HG02870 (cell line): ENCODE measurements around the gene KCNK18.
"Not testable (repeated sequence)": the region's sequence is repeated elsewhere in the genome, so short reads cannot be mapped to it uniquely, and the experiment has no call there.

Experiments
- ATAC-seq: cut with Tn5 transposase; IDR thresholded peaks from one replicate; pipeline ENCODE4 v1.9.1; 2021; ENCODE audit warnings: mild to moderate bottlenecking, moderate library complexity; ENCODE audit not compliant: unreplicated experiment

The KCNK18 gene

DNA sequence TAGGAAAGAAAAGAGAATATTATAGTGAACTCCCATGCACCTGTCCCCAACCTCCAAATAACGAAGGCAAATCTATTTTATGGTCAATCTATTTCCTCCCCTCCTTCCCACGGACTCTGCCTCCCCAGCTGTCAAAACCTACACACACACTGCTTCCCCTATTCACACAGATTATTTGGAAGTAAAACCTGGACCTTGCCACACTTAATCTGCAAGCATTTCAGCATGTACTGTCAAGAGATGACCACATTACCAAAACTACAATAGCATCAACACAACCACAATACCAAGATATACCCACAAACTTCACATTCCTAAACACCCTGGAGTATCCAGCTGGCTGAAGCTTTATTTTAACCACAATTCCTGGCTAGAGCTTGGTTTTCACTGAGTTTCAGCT is 27.8 kb upstream of the KCNK18 start:
- ATAC-seq = no peak

DNA sequence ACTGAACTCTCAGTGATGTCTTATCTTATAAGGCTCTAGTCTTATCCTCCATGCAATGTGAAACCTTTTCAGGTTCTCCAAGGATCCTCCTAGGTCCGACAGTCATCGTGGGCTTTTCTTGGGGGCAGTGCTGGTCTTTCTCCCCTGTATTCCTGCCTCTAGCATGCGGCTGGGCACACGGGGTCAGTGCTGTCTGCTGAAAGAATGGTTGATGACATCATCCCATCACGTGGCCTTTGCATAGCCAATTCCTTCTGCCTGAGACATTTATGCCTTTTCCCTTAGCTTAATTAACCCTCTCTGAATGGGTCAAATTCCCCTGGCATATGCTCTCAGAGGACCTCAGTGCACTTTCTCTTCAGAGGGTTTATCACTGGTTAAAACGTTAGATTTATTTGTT is 27.0 kb upstream of the KCNK18 start:
- ATAC-seq = no peak

DNA sequence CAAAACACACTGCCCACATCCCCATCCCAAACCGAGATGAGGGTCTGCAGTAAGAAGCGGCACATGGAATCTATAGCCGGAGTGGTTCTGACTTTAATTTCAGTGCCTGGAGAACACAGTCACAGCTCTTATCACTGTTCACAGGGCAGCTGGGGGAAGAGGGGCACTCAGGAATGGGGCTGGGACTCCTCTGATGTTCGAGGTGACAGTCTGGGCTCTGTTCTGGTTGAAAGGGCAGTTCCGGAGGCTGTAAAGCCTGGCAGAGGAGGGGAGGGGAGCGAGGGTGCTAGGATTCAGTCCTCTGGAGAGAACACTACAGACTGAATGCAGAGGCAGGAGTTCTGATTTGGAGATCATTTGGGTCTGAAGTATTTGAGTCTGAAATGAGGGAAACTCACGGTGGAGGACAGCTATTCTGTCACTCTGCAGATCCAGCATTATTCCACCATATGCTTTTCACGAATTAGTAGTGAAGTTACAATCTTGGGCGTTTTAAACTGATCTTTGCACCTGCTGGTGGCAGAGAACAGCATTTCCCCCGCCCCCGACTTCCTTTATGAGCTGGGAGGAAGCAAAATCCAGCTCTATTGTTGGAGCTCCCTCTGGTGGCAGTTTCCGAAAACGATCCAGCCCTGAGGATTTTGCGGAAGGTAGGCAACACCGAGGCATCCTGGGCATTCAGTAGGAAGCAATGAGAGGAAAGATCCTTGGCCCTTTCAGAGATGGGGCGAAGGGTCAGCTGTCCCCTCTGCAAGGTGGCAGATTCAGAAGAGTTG is 22.7 kb upstream of the KCNK18 start:
- peak; percentile 75 for ATAC-seq

DNA sequence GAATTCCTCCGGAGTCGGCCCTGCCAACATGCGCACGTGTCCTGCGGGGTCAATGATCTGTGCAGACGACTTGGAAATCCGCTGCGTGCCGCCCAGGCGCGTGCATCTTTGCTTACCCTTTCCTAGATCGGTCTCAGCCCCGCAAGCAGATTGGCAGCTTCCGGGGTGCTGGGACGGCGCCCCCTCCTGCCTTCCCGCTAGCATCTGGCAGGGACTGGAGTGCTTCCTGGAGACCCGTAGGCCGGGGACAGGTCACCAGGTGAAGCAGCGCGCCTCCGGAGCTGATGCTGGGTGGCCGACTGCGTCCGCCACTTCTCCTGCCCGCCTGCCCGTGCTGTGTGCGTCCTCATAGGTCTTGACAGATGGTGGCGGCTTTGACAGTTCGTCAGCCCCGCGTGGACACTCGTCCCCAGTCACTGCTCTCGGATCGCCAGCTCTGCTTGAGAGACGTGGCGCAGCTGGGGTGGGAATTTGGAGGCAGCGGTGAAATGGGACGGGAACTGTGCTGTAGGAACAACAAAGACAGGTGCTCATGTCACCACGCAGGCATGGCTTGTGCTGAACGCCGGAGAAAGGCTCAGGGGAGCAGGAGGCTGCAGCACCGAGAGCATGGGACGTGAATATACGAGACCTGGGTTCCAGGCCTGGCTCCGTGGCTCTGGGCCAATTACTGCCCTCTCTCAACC is 21.9 kb upstream of the KCNK18 start:
- peak; percentile 30 for ATAC-seq

DNA sequence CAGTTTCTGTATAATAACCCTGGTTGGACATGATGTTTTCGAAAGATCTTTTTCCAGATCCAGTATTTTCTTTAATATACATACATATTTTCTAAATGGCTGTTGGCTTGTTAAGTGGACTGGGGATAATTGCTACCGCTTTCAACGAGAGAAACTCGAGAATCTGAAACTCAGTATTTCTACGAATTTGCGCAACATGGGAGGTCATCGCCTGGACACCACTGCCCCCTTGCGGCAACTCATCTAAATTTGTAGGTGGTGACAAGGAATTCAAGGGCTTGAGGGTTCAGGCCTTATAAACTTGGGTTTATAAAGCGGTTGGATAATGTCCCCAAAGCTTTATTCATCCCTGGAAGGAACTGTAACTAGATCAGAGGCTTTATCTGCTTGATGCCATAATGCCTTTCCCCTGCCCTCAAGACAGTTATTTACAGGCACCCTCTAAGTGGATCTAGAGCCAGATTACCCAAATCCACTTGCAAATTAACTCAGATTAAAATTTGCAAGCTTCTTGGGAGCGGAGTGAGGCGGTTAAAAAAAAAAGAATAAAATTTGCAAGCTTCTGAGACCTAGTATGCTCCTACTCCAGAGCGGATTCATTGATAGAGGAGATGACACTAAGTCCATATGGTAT is 21.3 kb upstream of the KCNK18 start:
- ATAC-seq = peak; percentile 40

DNA sequence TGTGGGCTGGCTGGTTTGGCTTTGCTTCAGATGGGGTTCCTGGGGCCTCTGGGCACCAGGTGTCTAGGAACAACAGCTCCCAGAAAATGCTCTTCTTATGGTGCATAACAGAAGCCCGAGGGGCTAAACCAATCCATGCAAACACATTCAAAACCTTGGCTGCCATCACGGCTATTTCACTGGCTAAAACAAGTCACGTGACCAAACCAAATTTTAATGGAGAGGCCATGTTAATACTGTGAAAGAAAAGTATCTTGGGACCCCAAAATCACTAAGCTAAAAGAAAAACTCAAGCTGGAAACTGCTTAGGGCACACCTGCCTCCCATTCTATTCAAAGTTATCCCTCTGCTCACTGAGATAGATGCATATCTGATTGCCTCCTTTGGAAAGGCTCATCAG is 19.1 kb upstream of the KCNK18 start:
- ATAC-seq = no peak

DNA sequence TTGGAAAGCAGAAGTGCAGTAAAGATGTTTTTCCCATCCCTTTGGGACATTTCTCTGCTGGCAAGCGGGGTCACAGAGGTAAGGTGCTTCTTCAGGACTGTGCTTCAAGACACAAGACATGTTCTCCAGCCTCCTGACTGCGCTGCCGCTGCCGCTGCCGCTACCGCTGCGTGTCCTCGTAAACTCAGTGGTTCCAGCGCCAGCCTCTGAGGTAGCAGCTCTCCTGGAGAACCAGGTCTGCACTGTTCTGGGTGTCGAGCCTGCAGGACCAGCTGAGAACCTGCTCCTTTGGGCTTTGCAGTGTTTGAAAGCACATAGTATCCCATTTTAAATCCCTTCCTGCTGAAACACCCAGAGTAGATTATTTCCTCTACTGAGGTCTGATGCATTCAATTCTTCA is 13.0 kb upstream of the KCNK18 start:
- no peak for ATAC-seq

DNA sequence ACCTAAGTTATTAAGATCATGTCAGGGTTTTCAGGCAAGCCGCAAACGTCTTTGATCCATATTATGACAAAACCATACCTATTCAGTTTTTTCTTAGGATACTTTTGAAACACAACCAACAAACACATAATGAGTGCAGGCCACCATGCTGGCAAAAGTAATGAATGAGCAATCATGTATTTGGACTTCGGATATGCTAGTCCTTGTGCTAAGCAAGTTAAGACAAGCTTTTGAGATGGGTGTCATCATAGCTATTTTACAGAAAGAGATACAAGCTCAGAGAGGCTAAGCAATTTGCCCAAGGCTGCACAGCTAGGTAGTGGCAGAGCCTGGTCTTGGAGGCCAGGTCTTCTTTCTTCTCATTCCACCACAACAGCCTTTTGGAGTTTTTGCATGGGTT is 12.5 kb upstream of the KCNK18 start:
- no peak for ATAC-seq

DNA sequence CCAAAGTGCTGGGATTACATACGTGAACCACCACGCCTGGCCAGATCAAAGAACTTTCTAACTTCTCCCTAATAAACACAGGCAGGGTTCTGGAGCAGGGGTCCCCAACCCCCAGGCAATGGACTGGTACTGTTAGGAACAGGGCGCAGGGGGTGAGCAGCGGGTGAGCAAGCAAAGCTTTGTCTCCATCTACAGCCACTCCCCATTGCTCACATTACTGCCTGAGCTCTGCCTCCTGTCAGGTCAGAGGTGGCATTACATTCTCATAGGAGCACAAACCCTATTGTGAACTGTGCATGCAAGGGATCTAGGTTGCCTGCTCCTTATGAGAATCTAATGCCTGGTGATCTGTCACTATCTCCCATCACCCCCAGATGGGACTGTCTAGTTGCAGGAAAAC is 11.5 kb upstream of the KCNK18 start:
- ATAC-seq = not testable (repeated sequence)

DNA sequence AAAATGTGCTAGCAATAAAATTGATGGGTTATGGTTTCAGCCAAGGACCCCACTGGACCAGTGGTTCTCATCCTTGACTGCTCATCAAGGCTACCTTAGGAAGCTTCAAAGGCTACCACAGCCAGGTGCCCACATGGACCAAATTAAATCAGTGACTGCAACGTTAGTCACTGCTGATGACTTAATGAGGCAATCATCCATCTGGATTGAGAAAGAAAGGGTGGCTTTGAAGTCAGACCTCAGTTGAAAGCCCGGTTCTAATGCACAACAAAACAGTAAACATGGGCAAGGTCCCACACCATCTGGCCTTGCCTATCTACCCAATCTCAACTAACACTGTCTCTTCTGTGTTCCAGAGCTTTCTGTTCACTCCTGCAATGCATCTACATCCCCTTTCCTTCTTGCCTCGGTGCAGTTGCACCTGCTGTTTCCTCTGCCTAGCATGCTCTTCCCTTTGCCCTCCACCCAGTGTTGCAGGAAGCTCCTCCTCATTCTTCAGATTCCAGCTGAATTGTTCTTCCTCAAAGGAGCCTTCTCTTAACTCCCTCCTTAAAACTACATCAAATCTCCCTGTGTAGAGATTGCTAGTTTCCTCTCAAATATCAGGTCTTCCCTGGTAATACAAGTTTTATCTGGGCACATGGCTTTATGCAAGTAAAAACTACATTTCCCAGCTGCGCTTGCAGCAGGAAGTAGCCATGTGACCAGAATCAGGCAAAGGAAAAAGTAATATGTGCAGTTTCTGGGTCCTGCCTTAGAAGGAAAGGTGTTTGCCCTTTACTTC is 10.3 kb upstream of the KCNK18 start:
- ATAC-seq = no peak

DNA sequence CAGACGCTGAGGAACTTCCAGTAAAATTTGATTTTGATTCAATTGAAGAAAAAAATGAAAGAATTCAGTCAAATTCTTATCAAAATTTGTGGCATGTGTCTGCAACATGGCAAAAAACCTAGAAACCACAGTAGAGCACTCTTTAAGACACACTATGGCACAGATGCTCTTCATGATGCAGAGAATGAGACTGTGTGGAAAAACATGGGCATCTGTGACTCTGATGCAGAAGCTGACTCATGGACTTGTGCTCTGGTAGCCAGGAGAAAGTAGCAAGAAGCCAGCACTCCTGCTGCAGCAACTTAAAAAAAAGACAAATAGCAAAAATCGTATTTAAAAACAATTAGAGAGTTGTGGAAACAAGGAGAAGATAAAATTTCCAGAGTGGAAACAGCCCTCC is 8.9 kb upstream of the KCNK18 start:
- no peak for ATAC-seq

DNA sequence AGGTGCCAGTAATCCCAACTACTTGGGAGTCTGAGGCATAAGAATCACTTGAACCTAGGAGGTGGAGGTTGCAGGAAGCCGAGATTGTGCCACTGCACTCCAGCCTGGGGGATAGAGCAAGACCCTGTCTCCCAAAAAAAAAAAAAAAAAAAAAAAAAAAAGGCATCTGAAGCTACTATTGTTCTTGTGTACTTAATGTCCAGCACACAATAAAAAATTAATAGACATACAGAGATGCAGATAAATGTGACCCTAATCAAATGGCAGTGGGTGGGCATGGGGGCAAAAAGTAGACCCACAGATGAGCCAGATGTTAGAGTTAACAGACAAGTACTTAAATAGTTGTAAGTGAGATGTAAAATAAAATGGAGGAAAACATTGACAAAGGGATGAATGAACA is 7.7 kb upstream of the KCNK18 start:
- ATAC-seq = no peak

DNA sequence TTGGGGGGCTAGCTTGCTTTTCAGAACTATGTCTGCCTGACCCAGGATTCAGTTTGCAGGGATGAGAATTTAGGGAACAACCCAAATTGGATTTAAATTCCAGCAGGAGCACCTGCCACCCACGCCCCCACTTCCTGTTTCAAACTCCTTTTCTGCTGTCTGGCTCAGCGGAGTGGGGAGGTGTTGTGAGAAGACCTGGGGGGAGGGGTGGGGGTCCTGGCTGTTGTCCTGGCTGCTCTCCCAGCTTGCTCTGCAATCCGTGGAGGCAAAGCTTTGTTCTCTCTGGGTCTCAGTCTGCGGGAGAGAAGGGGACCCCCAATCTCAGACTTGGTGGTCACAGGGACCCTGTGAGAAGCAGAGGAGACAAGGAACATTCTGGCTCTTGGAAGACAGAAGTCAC is 799 bp downstream of the KCNK18 start:
- no peak for ATAC-seq

DNA sequence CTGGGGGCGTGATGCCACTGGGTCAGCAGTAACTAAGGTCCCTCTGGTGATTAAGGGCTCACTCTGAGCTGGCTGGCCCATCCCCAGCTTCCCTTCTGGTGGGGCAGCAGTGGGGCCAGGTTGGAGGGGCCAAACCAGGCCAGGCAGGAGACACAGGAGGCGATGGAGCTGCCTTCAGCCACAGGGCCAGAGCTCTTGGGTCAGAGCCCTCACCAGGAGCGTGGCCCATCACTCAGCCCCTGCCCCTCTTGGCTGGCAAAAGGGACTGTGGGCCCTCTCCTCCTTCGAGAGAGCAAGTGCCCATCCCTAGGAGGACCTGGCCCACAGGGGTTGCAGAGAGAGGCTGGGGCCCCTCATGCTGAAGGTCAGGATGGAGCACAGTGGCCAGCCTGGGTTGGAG is 4.5 kb downstream of the KCNK18 start:
- no peak for ATAC-seq

DNA sequence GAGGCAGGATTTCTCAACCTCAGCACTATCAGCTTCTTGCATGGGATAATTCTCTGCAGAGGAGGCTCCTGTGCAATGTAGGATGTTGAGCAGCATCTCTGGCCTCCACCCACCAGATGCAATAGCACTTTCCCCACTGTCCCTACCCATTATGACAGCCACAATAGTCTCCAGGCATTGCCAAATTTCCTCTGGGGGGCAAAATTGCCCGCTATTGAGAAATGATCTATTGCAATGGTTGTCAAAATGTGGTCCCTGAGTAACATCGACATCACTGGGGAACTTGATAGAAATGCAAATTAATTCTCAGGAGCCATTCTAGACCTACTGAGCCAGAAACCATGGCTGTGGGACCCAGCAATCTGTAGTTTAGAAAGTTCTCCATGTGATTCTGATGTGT is 7.0 kb downstream of the KCNK18 start:
- no peak for ATAC-seq

DNA sequence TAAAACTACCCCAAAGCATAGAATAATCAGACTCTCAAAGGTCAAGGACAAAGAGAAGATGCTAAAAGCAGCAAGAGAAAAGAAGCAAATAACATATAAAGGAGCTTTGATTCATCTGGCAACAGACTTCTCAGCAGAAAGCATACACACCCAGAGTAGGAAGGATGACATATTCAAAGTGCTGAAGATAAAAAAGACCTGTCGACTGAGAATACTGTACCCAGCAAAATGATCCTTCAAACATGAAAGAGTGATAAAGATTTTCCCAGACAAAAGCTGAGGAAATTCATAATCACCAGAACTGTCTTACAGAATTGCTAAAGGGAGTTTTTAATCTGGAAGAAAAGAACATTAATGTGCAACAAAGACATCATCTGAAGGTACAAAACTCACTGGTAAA is 14.9 kb downstream of the KCNK18 start:
- no peak for ATAC-seq

DNA sequence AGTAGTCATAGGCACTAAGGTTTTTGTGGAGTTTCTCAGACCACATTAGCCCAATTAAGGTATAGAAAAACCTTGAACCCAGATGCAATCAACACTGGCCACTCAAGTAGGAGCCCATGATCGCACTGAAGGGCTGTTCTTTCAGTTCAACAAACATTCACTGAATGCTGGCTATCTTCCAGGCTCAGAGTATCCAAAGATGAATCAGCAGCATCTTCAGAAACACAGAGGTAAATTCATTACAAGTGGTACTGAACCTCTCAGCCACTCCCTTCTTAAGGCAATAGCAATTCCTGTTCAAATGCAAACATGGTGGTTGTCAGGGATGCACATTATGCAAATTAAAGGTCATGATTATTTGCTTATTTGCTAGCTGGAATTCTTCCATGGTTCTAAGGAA is 17.1 kb downstream of the KCNK18 start:
- no peak for ATAC-seq

DNA sequence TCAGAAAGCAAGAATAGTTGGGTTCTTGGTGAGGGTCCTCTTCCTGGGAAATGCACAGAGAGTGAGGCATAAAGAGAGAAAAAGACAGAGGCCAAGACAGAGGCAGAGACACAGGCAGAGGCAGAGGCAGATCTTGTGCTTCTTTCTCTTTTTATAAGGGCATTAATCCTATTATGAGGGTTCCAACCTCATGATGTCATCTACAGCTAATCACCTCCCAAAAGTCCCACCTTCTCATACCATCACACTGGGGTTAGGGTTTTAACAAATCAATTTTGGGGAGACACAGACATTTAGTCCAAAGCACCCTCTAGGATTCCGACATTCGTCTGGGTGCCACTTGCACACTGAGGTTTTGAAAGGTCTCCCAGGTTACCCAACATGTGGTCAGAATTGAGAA is 17.8 kb downstream of the KCNK18 start:
- no peak for ATAC-seq

DNA sequence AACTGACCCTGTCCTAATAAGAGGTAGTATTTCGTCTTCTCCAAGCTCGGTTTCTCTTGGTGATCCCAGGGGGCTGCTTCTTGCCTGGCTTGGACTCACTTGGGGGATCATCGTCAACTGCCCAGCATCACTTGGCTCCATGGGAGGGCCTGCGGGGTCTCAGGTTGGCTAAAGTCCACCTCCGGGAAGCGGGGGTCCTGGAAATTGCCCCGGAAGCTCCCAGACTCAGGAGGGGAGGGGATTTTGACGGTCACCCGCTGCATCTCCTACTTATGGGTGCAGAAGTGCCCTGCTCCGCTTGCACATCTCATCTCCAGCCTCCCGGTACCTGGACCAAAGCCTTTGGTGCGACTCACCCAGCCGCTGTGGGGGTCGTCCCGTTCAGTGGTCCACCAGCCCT is 18.7 kb downstream of the KCNK18 start:
- no peak for ATAC-seq

DNA sequence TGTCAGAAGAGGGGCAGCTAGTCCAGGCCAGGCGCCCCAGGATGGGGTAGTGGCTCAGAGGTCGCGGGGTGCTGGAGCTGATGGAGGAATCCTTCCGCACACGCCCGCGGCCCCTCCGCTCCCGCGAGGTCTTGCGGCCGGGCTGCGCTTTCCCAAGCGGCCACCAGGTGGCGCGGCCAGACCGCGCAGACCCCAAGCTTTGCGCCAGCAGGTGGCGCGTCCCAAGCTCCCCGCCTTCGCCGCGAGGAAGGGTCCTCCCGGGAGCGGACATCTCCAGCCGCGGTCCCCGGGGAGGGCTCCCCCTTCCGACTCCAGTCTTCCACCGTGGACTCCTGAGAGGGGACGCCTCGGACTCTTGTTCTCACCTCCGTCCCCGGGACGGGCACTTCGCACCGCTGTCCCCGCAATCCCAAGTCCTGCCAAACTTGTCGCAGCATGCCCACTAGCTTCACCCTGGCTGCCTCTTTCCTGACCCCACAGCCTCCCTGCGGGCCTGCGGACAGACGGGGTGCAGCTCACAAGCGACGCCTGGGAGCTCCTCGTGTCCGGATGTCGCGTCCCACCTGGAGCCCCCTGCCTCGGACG is 19.4 kb downstream of the KCNK18 start:
- ATAC-seq = peak; percentile 75

DNA sequence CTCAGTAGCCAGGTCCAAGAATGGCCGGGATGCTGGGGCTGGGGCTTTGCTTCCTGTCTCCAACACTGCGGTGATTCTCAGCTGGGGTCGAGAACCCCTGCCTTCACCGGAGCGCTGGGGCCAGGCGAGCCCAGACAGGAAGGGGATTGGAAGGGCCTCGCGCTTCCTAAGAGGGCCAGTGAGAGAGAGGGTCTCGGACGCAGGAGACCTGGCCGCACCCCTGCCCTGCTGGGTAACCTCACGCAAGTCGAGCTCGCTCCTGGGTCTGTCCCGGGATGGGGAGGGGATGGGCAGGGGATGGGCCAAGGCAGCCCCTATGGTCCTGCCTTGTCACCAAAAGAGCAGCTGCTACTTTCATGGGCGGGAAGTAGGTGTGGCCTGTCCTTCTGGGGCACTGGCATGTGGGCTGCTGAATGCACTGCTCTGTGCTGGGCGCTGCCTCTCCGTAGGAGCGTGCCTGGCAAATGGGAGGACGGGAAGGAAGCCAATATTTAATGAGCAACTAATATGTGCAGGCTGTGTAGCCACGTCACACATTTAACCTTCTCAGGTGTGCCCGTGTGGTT is 20.0 kb downstream of the KCNK18 start:
- peak; percentile 34 for ATAC-seq
